GM12872 (cell line): Measurements from ENCODE around the gene PFDN1.

Experiments used
- CTCF ChIP-seq: IDR thresholded peaks from 3 replicates; pipeline ENCODE4 v1.5.1; 2011; ENCODE audit warnings: low read depth, mild to moderate bottlenecking, low read length, moderate library complexity; ENCODE audit not compliant: insufficient read depth

The PFDN1 gene

GRCh38 chr5:140318792-140319191 lies 15.9 kb upstream of the PFDN1 start:
- TF ChIP-seq CTCF, result no peak

- TF ChIP-seq CTCF, result no peak
Measured at GRCh38 chr5:140317859-140318258, 15.0 kb upstream of the PFDN1 start.

DNA sequence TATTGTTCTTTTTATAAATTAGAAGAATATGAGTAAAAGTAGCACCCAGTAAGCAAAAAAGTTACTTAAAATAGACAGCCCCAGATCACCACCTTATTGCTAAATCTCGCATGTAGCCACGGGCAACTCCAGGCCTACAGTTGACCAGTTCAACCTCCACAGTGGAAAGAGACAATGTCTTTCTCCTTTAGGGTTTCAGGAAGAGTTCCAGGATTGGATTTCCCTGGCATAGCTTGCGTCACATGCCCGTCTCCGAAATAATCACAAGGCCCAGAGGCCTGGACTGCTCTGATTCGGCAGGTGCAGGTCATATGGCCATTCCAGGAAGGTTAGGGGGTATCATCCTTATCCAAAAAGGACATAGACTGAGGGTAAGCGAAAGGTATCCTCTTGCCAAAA lies 9.9 kb upstream of the PFDN1 start:
- no peak for TF ChIP-seq CTCF

- TF ChIP-seq CTCF, result no peak
Measured at GRCh38 chr5:140312067-140312790, 9.3 kb upstream of the PFDN1 start.

DNA sequence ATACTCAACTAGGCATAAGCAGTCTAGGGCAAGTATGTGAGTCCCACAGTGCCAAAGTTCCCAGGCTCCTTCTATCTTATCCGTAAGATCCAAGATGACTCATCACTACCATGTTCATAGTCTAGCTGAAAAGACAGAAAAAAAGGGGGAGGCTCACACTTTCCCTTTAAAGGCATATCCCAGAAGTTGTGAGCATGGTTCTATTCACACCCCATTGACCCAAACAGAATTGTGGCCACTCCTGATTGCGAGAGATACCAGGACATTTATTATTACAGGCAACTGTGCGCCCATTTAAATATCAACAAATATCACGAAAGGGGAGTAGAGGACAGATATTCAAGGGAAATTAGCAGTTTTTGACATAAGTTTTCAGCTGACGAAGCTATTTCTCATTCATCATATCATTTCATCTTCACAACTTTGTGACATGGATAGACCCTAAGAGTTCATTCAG lies 8.1 kb upstream of the PFDN1 start:
- TF ChIP-seq CTCF, result no peak

- TF ChIP-seq CTCF, result no peak
Measured at GRCh38 chr5:140310434-140310833, 7.5 kb upstream of the PFDN1 start.

GRCh38 chr5:140309706-140310249 lies 6.9 kb upstream of the PFDN1 start:
- no peak for TF ChIP-seq CTCF
